ENCODE measurements around the gene ATOH1. TPM values are rescaled to one million over a fixed set of nuclear protein-coding genes. Genes with fewer than 3 reads are reported as not detected.

Gene ATOH1
- total RNA-seq, 1 donor from 2014 or later = not detected

- no peak for TF ChIP-seq CTCF (IDR thresholded peaks at IDR 0.05; ENCODE audit: unreplicated experiment)
- no peaks in the 10 kb centered on the region for H3K4me1 Mint-ChIP-seq
- H3K27ac Mint-ChIP-seq = no peak overlapping the region
- no peaks in the 10 kb centered on the region for H3K36me3 Mint-ChIP-seq
- peaks cover 40% of the 10 kb centered on the region for H3K27me3 Mint-ChIP-seq (ENCODE audit: low read depth)
- DNase-seq (ENCODE audit: low spot score in 2 of 2, unreplicated experiment in 2 of 2) = no peak
- no peak overlapping the region for H3K4me3 Mint-ChIP-seq
- H3K9me3 Mint-ChIP-seq = no peaks in the 10 kb centered on the region
Observed at GRCh38 chr4:93878566-93878965, 50.0 kb downstream of the ATOH1 start.

- TF ChIP-seq CTCF (IDR thresholded peaks at IDR 0.05; ENCODE audit: unreplicated experiment) = no peak
- H3K4me3 Mint-ChIP-seq = no peak overlapping the region
- H3K36me3 Mint-ChIP-seq = no peaks in the 10 kb centered on the region
- no peak for DNase-seq (ENCODE audit: low spot score in 2 of 2, unreplicated experiment in 2 of 2)
- H3K27ac Mint-ChIP-seq = no peak overlapping the region
- no peaks in the 10 kb centered on the region for H3K9me3 Mint-ChIP-seq
- H3K27me3 Mint-ChIP-seq (ENCODE audit: low read depth) = peaks cover 33% of the 10 kb centered on the region
- no peaks in the 10 kb centered on the region for H3K4me1 Mint-ChIP-seq
Observed at GRCh38 chr4:93879919-93880318, 51.4 kb downstream of the ATOH1 start.
